Peyer's patch (tissue), 4 donors: ENCODE results near the gene VRK1.

Experiments
- POLR2A ChIP-seq, 2 donors: fragments of 450-650 bp; IDR thresholded peaks; one replicate each; pipeline ENCODE4 v1.5.1; 2017; ENCODE audit warnings: antibody characterized with exemption in 2 of 2, mild to moderate bottlenecking in 2 of 2, moderate library complexity in 2 of 2
- TF ChIP-seq, protein P1 (sequence below), 6 experiments: fragments of 450-650 bp in 4 of 6; fragments of 200-600 bp in 2 of 6; sonication (generic) in 1 of 6; IDR thresholded peaks; one replicate each; pipeline ENCODE4 v1.5.1; 2017 to 2019; ENCODE audit warnings: antibody characterized with exemption in 6 of 6, mild to moderate bottlenecking in 3 of 6, moderate library complexity in 1 of 6

DNA sequence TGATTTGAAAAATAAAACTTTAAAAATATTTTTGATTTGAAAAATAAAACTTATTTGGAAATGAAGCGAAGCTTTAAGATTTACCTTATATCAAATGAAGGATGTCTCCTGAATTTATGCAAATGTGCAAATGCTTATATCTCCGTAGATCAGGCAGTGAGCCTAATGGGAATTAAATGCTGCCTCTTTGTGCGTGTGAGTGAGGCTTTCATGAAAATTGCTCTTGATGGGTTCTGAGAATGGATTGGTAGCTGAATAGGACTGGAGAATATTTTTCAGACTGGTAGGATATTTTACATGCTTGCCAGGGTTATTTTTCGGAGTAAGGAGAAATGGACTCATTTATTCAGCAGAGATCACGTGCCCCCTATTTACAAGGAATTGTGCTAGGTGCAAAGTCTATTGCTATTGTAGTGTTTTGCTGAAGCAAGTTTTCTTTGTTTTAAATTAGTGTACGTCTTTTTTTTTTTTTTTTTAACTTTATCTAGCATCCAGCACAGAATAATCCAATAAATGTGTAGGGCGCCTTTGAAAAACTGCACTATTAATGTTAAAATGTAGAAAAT, 2.4 kb downstream of the VRK1 start:
- TF ChIP-seq POLR2A (IDR thresholded peaks at IDR 0.05), result no peak
- TF ChIP-seq, protein P1, sequence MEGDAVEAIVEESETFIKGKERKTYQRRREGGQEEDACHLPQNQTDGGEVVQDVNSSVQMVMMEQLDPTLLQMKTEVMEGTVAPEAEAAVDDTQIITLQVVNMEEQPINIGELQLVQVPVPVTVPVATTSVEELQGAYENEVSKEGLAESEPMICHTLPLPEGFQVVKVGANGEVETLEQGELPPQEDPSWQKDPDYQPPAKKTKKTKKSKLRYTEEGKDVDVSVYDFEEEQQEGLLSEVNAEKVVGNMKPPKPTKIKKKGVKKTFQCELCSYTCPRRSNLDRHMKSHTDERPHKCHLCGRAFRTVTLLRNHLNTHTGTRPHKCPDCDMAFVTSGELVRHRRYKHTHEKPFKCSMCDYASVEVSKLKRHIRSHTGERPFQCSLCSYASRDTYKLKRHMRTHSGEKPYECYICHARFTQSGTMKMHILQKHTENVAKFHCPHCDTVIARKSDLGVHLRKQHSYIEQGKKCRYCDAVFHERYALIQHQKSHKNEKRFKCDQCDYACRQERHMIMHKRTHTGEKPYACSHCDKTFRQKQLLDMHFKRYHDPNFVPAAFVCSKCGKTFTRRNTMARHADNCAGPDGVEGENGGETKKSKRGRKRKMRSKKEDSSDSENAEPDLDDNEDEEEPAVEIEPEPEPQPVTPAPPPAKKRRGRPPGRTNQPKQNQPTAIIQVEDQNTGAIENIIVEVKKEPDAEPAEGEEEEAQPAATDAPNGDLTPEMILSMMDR (IDR thresholded peaks at IDR 0.05), result no peak
